H9 (cell line): ENCODE results near the gene PSAPL1. TPM values are rescaled to one million over a fixed set of nuclear protein-coding genes. Genes with fewer than 3 reads are reported as not detected.

Source experiments
- DNase-seq: peaks from one replicate; pipeline ENCODE4 v3.0.0-alpha.2; 2017
- H2AFZ ChIP-seq: one replicate; pipeline ENCODE4 v1.6.1; 2013; ENCODE audit warnings: mild to moderate bottlenecking, low read length, control low read depth, moderate library complexity
- H2AK5ac ChIP-seq: 2 replicates; pipeline ENCODE4 v1.6.1; 2013; ENCODE audit warnings: low read length, control low read depth, mixed read lengths; ENCODE audit not compliant: insufficient read length
- H2BK120ac ChIP-seq: one replicate; pipeline ENCODE4 v1.6.1; 2013; ENCODE audit warnings: low read depth, mild to moderate bottlenecking, low read length, control low read depth, inconsistent platforms; ENCODE audit not compliant: poor library complexity, severe bottlenecking
- H2BK12ac ChIP-seq: 2 replicates; pipeline ENCODE4 v1.6.1; 2013; ENCODE audit warnings: low read length, control low read depth, mixed read lengths, low read depth; ENCODE audit not compliant: insufficient read length
- H2BK15ac ChIP-seq: 2 replicates; pipeline ENCODE4 v1.6.1; 2013; ENCODE audit warnings: low read depth, low read length, control low read depth
- H2BK20ac ChIP-seq: one replicate; pipeline ENCODE4 v1.6.1; 2013; ENCODE audit warnings: low read depth, mild to moderate bottlenecking, low read length, control low read depth, inconsistent platforms; ENCODE audit not compliant: poor library complexity, severe bottlenecking
- H2BK5ac ChIP-seq: 2 replicates; pipeline ENCODE4 v1.6.1; 2013; ENCODE audit warnings: low read length, control low read depth, mixed read lengths; ENCODE audit not compliant: insufficient read length
- H3K14ac ChIP-seq: 2 replicates; pipeline ENCODE4 v1.6.1; 2013; ENCODE audit warnings: low read length, control low read depth; ENCODE audit not compliant: insufficient read depth
- H3K18ac ChIP-seq: 2 replicates; pipeline ENCODE4 v1.6.1; 2013; ENCODE audit warnings: low read depth, mild to moderate bottlenecking, mixed read lengths, low read length, control low read depth; ENCODE audit not compliant: insufficient read length
- H3K23ac ChIP-seq: 2 replicates; pipeline ENCODE4 v1.6.1; 2013; ENCODE audit warnings: low read length, control low read depth, mixed read lengths, low read depth; ENCODE audit not compliant: insufficient read length
- H3K23me2 ChIP-seq: 2 replicates; pipeline ENCODE4 v1.6.1; 2013; ENCODE audit warnings: low read depth, mild to moderate bottlenecking, mixed read lengths, low read length, control low read depth; ENCODE audit not compliant: insufficient read length, poor library complexity, severe bottlenecking
- H3K27ac ChIP-seq: 2 replicates; pipeline ENCODE4 v1.5.1; 2013; ENCODE audit warnings: low read length, control low read depth, mixed read lengths, low read depth; ENCODE audit not compliant: insufficient read length
- H3K27me3 ChIP-seq: 2 replicates; pipeline ENCODE4 v1.6.1; 2013; ENCODE audit warnings: low read length, control low read depth, inconsistent platforms; ENCODE audit not compliant: insufficient read depth
- H3K4ac ChIP-seq: 2 replicates; pipeline ENCODE4 v1.6.1; 2013; ENCODE audit warnings: low read depth, mild to moderate bottlenecking, control low read depth, inconsistent platforms, low read length, moderate library complexity
- H3K4me1 ChIP-seq: 2 replicates; pipeline ENCODE4 v1.6.1; 2013; ENCODE audit warnings: low read length, control low read depth, inconsistent platforms; ENCODE audit not compliant: insufficient read depth
- H3K4me2 ChIP-seq: 2 replicates; pipeline ENCODE4 v1.6.1; 2013; ENCODE audit warnings: low read length, control low read depth, mixed read lengths; ENCODE audit not compliant: insufficient read length, insufficient read depth
- H3K56ac ChIP-seq: 2 replicates; pipeline ENCODE4 v1.6.1; 2013; ENCODE audit warnings: low read depth, mild to moderate bottlenecking, mixed read lengths, low read length, control low read depth; ENCODE audit not compliant: insufficient read length
- H3K79me1 ChIP-seq: 2 replicates; pipeline ENCODE4 v1.6.1; 2013; ENCODE audit warnings: low read depth, mild to moderate bottlenecking, moderate library complexity, low read length, control low read depth, inconsistent platforms; ENCODE audit not compliant: insufficient read depth, poor library complexity, severe bottlenecking
- H3K79me2 ChIP-seq: 2 replicates; pipeline ENCODE4 v1.6.1; 2013; ENCODE audit warnings: low read length, control low read depth, inconsistent platforms; ENCODE audit not compliant: insufficient read depth
- H3K9ac ChIP-seq: 2 replicates; pipeline ENCODE4 v1.6.1; 2013; ENCODE audit warnings: low read length, control low read depth, mixed read lengths; ENCODE audit not compliant: insufficient read length; ENCODE audit errors: extremely low read depth
- H3K9me3 ChIP-seq: one replicate; pipeline ENCODE4 v1.6.1; 2013; ENCODE audit warnings: low read depth, low read length, inconsistent platforms; ENCODE audit not compliant: control insufficient read depth
- H3T11ph ChIP-seq: one replicate; pipeline ENCODE4 v1.6.1; 2013; ENCODE audit warnings: mild to moderate bottlenecking, low read length, control low read depth, inconsistent platforms
- H4K20me1 ChIP-seq: one replicate; pipeline ENCODE4 v1.6.1; 2013; ENCODE audit not compliant: control insufficient read depth, insufficient read length, insufficient read depth
- H4K5ac ChIP-seq: 2 replicates; pipeline ENCODE4 v1.6.1; 2013; ENCODE audit warnings: low read depth, mild to moderate bottlenecking, mixed read lengths, low read length, control low read depth; ENCODE audit not compliant: insufficient read length
- H4K8ac ChIP-seq: replicated peaks from 2 replicates; pipeline ENCODE4 v1.6.1; 2013; ENCODE audit warnings: low read length, control low read depth, mixed read lengths, low read depth; ENCODE audit not compliant: insufficient read length
- H4K91ac ChIP-seq: 2 replicates; pipeline ENCODE4 v1.6.1; 2013; ENCODE audit warnings: low read depth, mild to moderate bottlenecking, moderate library complexity, mixed read lengths, low read length, control low read depth; ENCODE audit not compliant: insufficient read length
- H3K27ac Mint-ChIP-seq, 3 experiments: 2 replicates in 2 of 3; 3 replicates in 1 of 3; pipeline ENCODE4 v1.8.0; 2020 to 2021; ENCODE audit warnings: mixed read lengths in 3 of 3, mild to moderate bottlenecking in 1 of 3, moderate library complexity in 1 of 3
- H3K27me3 Mint-ChIP-seq: 2 replicates; pipeline ENCODE4 v1.8.0; 2021; ENCODE audit warnings: low read depth, mild to moderate bottlenecking, moderate library complexity, mixed read lengths
- H3K36me3 Mint-ChIP-seq, 3 experiments: 2 replicates in 2 of 3; 3 replicates in 1 of 3; pipeline ENCODE4 v1.8.0; 2020 to 2021; ENCODE audit warnings: low read depth in 3 of 3, mixed read lengths in 3 of 3; ENCODE audit not compliant: insufficient read depth in 1 of 3
- H3K4me1 Mint-ChIP-seq, 2 experiments: 2 replicates each; pipeline ENCODE4 v1.8.0; 2020; ENCODE audit warnings: mixed read lengths in 2 of 2
- H3K4me3 Mint-ChIP-seq, 2 experiments: 2 replicates in 1 of 2; 3 replicates in 1 of 2; pipeline ENCODE4 v1.8.0; 2020 to 2021; ENCODE audit warnings: mild to moderate bottlenecking in 2 of 2, mixed read lengths in 2 of 2, moderate library complexity in 1 of 2
- H3K9me3 Mint-ChIP-seq, 2 experiments: 2 replicates in 1 of 2; 3 replicates in 1 of 2; pipeline ENCODE4 v1.8.0; 2020; ENCODE audit warnings: mild to moderate bottlenecking in 2 of 2, mixed read lengths in 2 of 2, moderate library complexity in 1 of 2
- WGBS: extraction: QIAGEN DNeasy Blood & Tissue Kit; methylation state at CpG from one replicate; pipeline ENCODE4 v1.1.7; 2013; ENCODE audit warnings: missing lambda C conversion rate, low lambda C conversion rate, mixed read lengths; ENCODE audit not compliant: insufficient read length; ENCODE audit errors: extremely low coverage; 5-methylcytosine and 5-hydroxymethylcytosine counted together
- total RNA-seq: library from RNA; stranded (reverse); gene quantifications from 2 replicates; pipeline ENCODE4 v1.2.1, GENCODE V29; 2021
- TF ChIP-seq, protein P1 (sequence below): fragments of 200-600 bp; sonication (generic); conservative IDR thresholded peaks from 3 replicates; pipeline ENCODE4 v1.8.0; 2021; ENCODE audit warnings: antibody characterized with exemption, mild to moderate bottlenecking

PSAPL1 gene
- total RNA-seq, 1 experiment from 2014 or later: 0.04 TPM

DNA sequence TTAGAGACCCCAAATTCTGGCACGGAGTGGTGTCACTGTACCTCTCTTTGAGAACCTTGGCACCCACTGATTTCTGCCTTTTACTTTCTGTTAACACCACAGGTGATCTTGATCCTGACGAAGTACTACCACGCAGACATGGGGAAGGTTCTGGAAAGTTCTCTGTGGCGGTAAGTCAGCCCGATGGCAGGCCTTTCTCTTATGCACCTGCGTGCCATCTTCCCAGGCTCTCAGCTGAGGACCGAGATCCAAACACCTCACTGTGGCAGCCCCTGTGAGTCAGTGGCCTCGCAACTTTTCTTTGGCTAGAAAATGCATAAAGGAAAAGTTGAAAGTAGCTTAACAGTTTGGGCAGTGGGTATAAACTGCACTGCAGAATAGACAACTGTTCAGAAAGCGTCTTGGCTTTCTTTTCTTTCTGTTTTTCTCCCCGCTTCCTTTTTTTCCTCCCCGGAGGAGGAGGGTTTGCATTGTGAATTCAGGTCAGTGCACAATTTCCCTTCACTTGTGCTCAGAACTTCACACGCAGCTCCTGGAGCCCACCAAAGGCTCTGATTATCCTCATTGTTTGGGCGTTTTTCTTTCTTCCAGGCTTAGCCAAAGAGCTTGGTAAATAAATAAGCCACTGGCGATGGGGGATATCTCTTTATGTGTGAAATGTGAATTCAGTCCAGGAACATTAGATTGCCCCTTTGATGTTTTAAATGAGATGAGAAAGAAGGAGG, 38.4 kb downstream of the PSAPL1 start:
- H3K4me3 Mint-ChIP-seq: no peak overlapping the region
- WGBS: no CpG with 5 or more reads among the region's 14 CpGs
- no peak overlapping the region for H2AK5ac ChIP-seq

More for the DNA sequence above, 38.4 kb downstream of the PSAPL1 start:
- H3K9me3 Mint-ChIP-seq: no peaks in the 10 kb centered on the region; a peak in 2 of 5 replicates
- H3K23ac ChIP-seq: no peak overlapping the region
- no peak overlapping the region for H3K4me2 ChIP-seq
- H3T11ph ChIP-seq: no peak overlapping the region
- H2BK12ac ChIP-seq: no peak overlapping the region
- H3K27me3 ChIP-seq: no peaks in the 10 kb centered on the region; the same call in 1 of the 2 replicates
- H4K8ac ChIP-seq: no peak overlapping the region
- no peaks in the 10 kb centered on the region for H3K23me2 ChIP-seq
- no peak overlapping the region for H2BK15ac ChIP-seq
- no peak overlapping the region for H3K9ac ChIP-seq
- H3K36me3 Mint-ChIP-seq: no peaks in the 10 kb centered on the region
- no peak overlapping the region for H4K91ac ChIP-seq
- peaks cover 2 to 9% of the 10 kb centered on the region in 2 experiments; a peak in 3 of 4 replicates for H3K4me1 Mint-ChIP-seq
- no peak overlapping the region for H3K18ac ChIP-seq
- peak; percentile 12 for DNase-seq
- no peak overlapping the region for H4K5ac ChIP-seq
- H3K4me1 ChIP-seq: no peaks in the 10 kb centered on the region
- no peaks in the 10 kb centered on the region for H3K79me1 ChIP-seq
- H3K4ac ChIP-seq: no peak overlapping the region
- no peak overlapping the region for H2BK5ac ChIP-seq
- H3K9me3 ChIP-seq: no peaks in the 10 kb centered on the region
- no peak overlapping the region for H3K14ac ChIP-seq
- no peak overlapping the region for H2BK120ac ChIP-seq
- H2AFZ ChIP-seq: no peak overlapping the region
- no peaks in the 10 kb centered on the region for H3K79me2 ChIP-seq
- H4K20me1 ChIP-seq: no peaks in the 10 kb centered on the region
- peaks cover 26% of the 10 kb centered on the region for H3K27me3 Mint-ChIP-seq
- H3K27ac Mint-ChIP-seq: no peak overlapping the region
- no peak overlapping the region for H2BK20ac ChIP-seq
- TF ChIP-seq, protein P1, sequence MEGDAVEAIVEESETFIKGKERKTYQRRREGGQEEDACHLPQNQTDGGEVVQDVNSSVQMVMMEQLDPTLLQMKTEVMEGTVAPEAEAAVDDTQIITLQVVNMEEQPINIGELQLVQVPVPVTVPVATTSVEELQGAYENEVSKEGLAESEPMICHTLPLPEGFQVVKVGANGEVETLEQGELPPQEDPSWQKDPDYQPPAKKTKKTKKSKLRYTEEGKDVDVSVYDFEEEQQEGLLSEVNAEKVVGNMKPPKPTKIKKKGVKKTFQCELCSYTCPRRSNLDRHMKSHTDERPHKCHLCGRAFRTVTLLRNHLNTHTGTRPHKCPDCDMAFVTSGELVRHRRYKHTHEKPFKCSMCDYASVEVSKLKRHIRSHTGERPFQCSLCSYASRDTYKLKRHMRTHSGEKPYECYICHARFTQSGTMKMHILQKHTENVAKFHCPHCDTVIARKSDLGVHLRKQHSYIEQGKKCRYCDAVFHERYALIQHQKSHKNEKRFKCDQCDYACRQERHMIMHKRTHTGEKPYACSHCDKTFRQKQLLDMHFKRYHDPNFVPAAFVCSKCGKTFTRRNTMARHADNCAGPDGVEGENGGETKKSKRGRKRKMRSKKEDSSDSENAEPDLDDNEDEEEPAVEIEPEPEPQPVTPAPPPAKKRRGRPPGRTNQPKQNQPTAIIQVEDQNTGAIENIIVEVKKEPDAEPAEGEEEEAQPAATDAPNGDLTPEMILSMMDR: no peak
- H3K56ac ChIP-seq: no peak overlapping the region
- H3K27ac ChIP-seq: no peak overlapping the region
